Epithelial cell of proximal tubule (primary cell): ENCODE data around the gene CALD1. TPM values are rescaled to one million over a fixed set of nuclear protein-coding genes. Genes with fewer than 3 reads are reported as not detected.

ENCODE experiments used
- DNase-seq: peaks from one replicate; pipeline ENCODE4 v3.0.0-alpha.2; 2011; ENCODE audit warnings: low read depth
- H3K4me3 ChIP-seq: 2 replicates; pipeline ENCODE4 v1.5.1; 2011; ENCODE audit warnings: low read depth, mild to moderate bottlenecking, low read length
- CTCF ChIP-seq: conservative IDR thresholded peaks from 2 replicates; pipeline ENCODE4 v1.5.1; 2012; ENCODE audit warnings: low read depth, mild to moderate bottlenecking, low read length
- total RNA-seq: library from RNA; depleted of rRNA; stranded (reverse); fragments of >200 nt; gene quantifications from 2 replicates; pipeline ENCODE4 v1.2.3, GENCODE V29; 2015

The CALD1 gene
- total RNA-seq, 1 donor from 2014 or later: 140 TPM

GRCh38 chr7:134933460-134934068 is 154.1 kb downstream of the CALD1 start:
- no peak for DNase-seq
- no peak for TF ChIP-seq CTCF
- H3K4me3 ChIP-seq: no peak overlapping the region

DNA sequence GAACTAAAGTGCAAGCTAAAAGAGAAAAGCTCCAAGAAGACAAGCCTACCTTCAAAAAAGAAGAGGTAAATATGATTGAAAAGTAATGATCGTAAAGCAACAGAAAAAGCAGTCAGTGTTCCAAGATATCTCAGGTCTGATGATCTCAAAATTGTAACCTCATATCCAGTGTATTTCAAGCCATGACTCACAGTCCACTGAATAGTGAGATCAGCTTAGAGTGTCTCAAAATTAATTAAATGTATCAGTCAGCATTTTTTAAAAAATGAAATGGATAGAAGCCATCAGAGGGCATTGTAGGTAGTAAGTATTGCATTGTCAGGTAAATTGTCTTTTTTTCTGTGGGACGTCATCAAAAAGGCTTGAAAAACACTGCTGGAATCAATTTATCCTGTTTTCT is 156.3 kb downstream of the CALD1 start:
- no peak for TF ChIP-seq CTCF
- no peak for DNase-seq
- H3K4me3 ChIP-seq: no peak overlapping the region

DNA sequence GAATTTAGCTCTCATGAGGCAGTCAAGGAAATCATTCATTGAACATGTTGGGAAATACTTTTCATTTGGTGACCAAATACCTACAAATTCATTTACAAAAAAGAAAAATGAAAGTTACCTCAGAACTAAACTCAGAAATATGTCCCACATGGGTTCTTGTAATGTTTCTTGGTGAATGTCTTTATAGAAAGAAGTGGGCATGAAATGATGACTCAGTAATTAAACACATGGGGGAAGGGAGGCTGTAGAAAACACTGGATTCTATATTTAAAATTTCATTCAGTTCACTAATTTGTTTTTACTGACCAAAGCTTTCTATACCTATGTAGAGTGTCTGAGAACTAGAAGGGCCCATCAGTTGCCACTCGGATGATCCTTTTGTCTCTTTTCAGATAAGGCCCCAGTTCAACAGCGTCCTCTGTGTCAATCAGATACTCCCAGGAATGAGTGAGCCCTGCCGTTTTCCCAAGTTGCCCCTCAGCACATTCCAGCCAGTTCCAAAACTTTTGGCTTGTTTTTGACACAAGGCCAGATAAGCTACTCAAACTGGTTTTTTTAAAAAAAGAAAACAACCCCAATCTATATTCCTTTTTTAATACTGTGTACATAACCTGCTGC is 157.6 kb downstream of the CALD1 start:
- H3K4me3 ChIP-seq: no peak overlapping the region
- DNase-seq: no peak
- no peak for TF ChIP-seq CTCF

GRCh38 chr7:134938141-134938540 is 158.7 kb downstream of the CALD1 start:
- no peak for TF ChIP-seq CTCF
- no peak for DNase-seq
- no peak overlapping the region for H3K4me3 ChIP-seq

GRCh38 chr7:134939136-134939535 is 159.7 kb downstream of the CALD1 start:
- DNase-seq: no peak
- no peak overlapping the region for H3K4me3 ChIP-seq
- TF ChIP-seq CTCF: no peak

- DNase-seq: no peak
- no peak for TF ChIP-seq CTCF
- H3K4me3 ChIP-seq: no peak overlapping the region
Measured at GRCh38 chr7:134940729-134941128, 161.3 kb downstream of the CALD1 start.
